HG03045 (cell line): ENCODE measurements around the gene NUP205.

Experiments used
- ATAC-seq: cut with Tn5 transposase; IDR thresholded peaks from one replicate; pipeline ENCODE4 v1.9.1; 2021; ENCODE audit warnings: mild to moderate bottlenecking, moderate library complexity; ENCODE audit not compliant: unreplicated experiment

NUP205 gene

GRCh38 chr7:135557455-135558336 lies at the start of gene NUP205:
TSS of gene NUP205 (plus strand) at chr7:135557917. CDS start at chr7:135557945, 28 bp downstream.
- peak; percentile 76 for ATAC-seq

GRCh38 chr7:135508883-135509588 lies 48.7 kb upstream of the NUP205 start:
- ATAC-seq: no peak

DNA sequence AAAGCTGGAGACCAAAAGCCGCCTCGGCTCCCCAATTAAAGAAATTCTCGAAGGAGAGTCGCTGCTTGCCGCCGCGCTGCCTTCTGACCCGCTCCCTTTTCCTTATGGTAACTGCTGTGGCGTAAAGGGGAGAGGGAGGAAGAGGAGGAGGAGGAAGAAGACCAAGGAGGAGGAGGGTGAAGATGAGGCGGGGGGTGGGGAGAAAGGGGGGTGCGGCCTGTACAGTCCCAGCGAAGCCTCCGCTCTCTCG lies 48.2 kb upstream of the NUP205 start:
- no peak for ATAC-seq

DNA sequence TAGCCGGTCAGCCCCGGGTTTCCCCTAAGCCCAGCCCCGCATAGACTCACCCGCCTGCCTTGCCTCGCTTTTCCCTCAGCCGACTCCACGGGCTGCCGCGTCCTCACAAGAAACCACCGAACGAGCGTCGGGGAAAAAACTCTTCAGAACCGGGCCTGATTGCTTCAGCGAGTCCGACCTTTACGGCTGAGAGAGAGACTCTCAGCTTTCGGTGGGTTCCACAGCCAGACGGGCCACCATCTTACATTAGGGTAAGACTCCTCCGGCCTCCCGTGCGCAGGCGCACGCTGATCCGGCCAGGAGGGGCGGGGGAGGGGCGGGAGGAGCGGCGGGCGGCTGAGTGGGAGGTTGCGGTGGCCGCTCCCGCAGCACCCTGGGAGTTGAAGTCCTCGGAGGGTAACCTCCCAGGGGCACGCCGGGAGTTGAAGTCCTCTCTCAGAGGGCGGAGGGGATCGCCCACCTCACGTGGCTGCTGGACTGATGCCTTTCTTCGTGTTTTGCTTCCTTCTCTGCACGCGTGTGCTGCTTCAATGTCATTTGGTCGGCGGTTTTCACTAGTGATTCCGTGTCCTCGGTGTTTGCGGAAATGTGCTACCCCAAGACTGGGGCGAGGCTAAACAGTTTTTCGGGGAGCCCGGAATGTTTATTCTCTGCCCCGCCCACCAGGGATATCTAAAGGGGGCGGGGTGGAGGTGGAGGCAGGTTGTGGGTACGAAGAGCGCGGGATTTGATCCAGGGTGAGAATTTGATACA lies 47.7 kb upstream of the NUP205 start, which contains the start of gene CNOT4:
TSS of gene CNOT4 (minus strand) at position 264 of the 753 bp plus-strand sequence. CDS start 71,771 bp downstream, outside the sequence.
- ATAC-seq: peak; percentile 97

DNA sequence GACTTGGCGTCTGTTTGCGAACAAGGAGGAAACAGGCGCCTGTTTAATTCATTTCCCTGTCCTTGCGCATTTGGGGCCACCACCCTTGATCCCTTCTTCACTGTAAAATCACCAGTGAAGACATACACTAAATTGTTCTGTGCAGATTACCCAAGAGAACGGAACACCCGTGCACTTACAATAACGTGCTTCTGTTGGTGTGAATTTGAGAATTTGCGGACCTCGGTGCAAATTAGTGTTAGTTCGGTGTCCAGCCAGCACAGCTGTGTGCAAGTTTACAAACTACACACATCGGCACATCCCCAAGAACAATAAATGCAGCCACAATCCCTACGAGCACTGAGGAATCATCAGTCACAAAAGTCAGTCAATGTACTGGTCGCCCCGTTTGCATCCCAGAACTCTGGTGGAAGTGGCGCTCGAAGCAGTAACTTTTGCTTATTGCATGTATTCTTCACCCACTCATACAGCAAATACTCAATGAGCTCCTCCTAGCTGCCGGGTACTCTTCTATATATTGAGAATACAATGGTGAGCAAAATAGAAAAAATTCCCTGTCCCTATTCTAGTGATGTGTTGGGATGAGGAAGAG lies 47.0 kb upstream of the NUP205 start:
- ATAC-seq: no peak

DNA sequence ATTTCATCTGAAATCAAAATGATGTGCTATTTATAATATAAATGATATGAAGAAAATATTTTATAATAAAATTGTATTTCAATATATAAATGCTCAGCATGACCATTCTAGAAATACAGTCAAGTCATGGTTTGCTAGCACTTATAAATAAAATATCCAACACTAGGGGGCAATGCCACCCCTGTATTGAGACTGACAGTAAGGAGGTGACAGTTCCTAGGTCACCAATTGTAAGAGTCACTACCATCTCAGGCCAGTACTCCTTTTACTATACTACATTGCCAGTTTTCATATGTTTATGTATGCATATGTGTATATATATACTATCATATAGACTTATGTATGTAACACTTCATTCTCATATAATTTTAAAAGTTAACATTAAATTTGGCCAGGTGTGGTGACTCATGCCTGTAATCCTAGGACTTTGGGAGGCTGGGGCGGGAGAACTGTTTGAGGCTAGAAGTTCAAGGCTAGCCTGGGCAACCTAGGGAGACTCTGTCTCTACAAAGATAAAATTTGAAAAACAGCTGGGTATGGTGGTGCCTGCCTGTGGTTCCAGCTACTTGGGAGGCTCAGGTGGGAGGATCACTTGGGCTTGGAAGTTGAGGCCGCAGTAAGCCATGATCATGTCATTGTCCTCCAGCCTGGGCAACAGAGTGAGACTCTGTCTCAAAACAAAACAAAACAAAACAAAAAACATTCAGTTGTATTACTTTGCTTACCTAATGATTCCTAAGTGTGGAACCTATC lies 45.4 kb upstream of the NUP205 start:
- ATAC-seq: no peak

GRCh38 chr7:135514856-135515255 lies 42.9 kb upstream of the NUP205 start:
- ATAC-seq: no peak

- no peak for ATAC-seq
These were observed 40.7 kb upstream of the NUP205 start for GRCh38 chr7:135517060-135517459.

GRCh38 chr7:135518748-135519147 lies 39.0 kb upstream of the NUP205 start:
- ATAC-seq: no peak

- no peak for ATAC-seq
These were observed 38.5 kb upstream of the NUP205 start for GRCh38 chr7:135519233-135519688.

DNA sequence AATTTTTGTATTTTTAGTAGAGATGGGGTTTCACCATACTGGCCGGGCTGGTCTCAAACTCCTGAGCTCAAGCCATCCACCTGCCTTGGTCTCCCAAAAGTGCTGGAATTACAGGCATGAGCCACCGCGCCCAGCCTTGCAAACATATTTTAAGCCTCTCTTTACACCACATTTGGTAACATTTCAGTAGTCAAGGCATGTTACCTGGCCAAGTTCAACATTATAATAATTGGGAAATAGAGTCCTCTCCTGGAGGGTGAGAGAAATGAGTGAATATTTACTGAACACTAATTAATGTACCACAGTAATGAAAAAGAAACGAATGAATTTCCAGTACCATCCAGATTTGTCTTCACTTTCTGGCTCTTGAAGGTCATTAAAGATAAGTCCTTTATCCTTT lies 37.8 kb upstream of the NUP205 start:
- no peak for ATAC-seq

DNA sequence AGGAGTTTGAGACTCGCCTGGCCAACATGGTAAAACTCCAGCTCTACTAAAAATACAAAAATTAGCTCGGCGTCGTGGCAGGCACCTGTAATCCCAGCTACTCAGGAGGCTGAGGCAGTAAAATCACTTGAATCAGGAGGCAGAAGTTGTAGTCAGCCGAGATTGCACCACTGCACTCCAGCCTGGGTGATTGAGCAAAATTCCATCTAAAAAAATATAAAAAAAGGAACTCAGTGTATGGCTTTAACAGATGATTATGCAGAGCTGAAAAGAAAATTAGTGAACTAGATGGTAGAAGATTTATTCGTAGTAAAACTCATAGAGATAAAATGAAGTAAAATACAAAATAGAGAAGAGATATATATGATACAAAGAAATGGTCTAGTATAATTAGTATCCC lies 35.2 kb upstream of the NUP205 start:
- ATAC-seq: no peak

DNA sequence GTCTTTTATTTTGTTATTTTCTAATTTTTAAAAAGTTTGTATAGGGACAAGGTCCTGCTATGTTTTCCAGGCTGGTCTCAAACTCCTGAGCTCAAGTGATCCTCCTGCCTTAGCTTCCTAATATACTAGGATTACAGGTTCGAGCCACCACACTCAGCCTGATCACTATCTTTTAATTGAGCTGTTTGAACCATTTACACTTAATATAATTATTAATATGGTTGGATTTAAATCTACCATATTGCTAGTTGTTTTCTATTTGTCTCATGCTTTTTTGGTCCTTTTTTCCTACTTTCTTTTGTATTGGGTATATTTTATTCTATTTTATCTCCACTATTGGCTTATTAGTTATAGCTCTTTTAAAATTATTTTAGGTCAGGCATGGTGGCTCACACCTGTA lies 34.6 kb upstream of the NUP205 start:
- ATAC-seq: no peak

DNA sequence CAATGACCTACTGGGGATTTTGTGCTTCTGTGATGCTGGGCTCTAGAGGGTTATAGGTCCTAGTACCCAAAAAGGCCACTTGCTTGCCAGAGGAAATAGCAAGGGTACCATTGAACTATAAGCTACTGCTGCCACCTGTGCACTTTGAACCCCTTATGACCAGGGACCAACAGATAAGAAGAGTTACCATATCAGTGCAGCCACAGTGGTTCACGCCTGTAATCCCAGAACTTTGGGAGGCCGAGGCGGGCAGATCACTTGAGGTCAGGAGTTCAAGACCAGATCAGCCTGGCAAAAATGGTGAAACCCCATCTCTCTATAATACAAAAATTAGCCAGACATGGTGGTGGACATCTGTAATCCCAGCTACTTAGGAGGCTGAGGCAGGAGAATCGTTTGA lies 32.3 kb upstream of the NUP205 start:
- ATAC-seq: no peak

- ATAC-seq: no peak
These were observed 30.7 kb upstream of the NUP205 start for GRCh38 chr7:135527025-135527424.

DNA sequence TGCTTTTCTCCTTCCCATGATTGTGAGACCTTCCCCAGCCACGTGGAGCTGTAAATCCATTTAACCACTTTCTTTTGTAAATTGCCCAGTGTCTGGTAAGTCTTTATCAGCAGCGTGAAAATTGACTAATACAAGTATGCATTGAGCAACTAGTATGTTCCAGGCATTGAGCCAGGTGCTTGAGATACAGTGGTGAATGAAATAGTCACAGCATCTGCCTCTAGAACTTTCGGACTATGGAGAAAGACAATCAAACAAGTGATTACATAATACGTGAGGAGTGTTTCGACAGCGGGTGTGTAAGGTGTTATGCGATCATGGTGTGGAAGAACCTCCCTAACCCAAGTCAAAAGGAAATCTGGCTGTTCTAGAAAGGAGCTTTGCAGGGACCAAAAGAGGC lies 21.6 kb upstream of the NUP205 start:
- no peak for ATAC-seq

DNA sequence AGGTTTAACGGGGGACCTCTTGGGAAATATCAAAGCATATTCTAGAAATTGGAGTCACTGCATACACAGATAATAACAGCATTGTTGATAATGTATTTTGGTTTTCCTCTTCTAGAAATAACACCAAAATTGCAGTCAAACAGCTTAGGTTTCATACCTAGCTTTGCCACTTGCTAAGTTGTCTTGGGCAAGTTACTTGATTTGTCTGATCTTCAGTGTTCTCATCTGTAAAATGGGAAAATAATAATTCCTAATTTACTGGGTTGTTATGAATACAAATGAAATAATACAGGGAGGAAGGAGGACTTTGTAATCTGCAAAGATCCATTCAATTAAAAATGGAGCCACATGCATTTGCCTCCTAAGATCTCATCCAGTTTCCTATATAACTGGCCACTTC lies 20.3 kb upstream of the NUP205 start:
- no peak for ATAC-seq

GRCh38 chr7:135537905-135538304 lies 19.8 kb upstream of the NUP205 start:
- ATAC-seq: no peak

DNA sequence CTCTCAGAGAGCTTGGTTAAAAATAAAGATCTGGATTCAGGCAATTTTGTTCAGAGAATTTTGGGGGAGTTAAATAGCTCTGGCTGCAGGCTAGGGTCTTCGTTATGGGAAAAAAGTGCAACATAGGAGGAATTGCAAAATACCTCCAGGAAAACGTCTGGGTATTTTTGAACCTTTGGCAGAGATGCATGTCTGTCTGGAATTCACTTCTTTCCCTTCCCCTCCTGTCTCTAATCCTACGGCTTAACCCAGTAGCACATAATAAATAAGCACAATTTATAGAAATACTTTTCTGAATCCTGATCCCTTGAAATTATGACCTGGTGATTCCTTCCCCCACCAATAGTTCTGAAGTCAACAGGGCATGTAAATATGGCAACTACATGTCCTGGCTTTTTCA lies 19.3 kb upstream of the NUP205 start:
- no peak for ATAC-seq

- no peak for ATAC-seq
These were observed 18.1 kb upstream of the NUP205 start for GRCh38 chr7:135539629-135540028.
